SU-DHL-6 (cell line): ENCODE measurements around the gene THRA.

ENCODE experiments used
- EZH2phosphoT487 ChIP-seq: fragments of 200-600 bp; sonication (generic), shearing (Covaris generic); conservative IDR thresholded peaks from 2 replicates; pipeline ENCODE4 v1.6.1; 2018; ENCODE audit warnings: mild to moderate bottlenecking, antibody characterized with exemption, low read length, moderate library complexity, mixed read lengths
- TF ChIP-seq, protein P1 (sequence below): fragments of 200-600 bp; sonication (generic); IDR thresholded peaks from one replicate; pipeline ENCODE4 v1.5.1; 2017; ENCODE audit warnings: antibody characterized with exemption, mild to moderate bottlenecking, low read length, moderate library complexity; ENCODE audit not compliant: insufficient read depth, poor library complexity, severe bottlenecking

DNA sequence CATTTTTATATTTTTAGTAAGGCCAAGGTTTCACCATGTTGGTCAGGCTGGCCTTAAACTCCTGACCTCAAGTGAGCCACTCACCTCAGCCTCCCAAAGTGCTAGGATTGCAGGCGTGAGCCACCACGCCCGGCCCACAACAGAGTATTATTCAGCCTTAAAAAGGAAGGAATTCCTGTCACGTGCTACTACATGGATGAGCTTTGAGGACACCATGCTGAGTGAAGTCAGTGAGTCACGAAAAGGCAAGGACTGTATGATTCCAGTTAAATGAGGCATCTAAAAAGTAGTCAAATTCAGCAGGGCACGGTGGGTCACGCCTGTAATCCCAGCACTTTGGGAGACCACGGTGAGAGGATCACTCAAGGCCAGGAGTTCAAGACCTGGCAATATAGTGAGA is 37.9 kb upstream of the THRA start:
- TF ChIP-seq, protein P1, sequence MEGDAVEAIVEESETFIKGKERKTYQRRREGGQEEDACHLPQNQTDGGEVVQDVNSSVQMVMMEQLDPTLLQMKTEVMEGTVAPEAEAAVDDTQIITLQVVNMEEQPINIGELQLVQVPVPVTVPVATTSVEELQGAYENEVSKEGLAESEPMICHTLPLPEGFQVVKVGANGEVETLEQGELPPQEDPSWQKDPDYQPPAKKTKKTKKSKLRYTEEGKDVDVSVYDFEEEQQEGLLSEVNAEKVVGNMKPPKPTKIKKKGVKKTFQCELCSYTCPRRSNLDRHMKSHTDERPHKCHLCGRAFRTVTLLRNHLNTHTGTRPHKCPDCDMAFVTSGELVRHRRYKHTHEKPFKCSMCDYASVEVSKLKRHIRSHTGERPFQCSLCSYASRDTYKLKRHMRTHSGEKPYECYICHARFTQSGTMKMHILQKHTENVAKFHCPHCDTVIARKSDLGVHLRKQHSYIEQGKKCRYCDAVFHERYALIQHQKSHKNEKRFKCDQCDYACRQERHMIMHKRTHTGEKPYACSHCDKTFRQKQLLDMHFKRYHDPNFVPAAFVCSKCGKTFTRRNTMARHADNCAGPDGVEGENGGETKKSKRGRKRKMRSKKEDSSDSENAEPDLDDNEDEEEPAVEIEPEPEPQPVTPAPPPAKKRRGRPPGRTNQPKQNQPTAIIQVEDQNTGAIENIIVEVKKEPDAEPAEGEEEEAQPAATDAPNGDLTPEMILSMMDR, result no peak
- TF ChIP-seq EZH2phosphoT487, result no peak
